ENCODE results near the gene DCAF6.

Gene DCAF6

DNA sequence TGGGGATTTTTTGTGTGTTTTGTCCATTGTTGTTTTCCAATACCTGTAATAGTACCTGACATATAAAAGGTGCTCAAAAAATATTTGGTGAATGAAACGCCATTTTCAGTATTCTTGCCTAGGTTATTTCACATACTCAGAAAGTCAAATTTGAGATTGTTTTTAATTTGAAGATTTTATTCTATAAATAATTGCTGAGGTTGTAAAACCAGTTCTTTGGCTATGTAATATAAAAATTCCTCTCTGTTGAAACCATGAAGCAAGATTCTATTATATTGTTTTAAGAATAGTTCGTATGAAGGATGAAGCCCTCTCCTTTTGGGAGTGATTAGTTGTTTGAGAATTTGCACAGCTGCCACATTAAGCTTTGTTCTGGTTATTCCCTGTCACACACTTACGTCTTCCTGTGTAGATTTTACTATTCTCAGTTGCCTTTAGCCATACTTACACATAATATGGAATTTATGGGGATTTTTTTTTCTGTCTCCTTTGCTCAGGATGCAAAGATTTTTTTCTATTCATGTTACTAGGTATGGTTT lies 60.6 kb downstream of the DCAF6 start:
- no peak for TF ChIP-seq POLR2A (IDR thresholded peaks at IDR 0.05; ENCODE audit: low read length)
- TF ChIP-seq GATA1 (IDR thresholded peaks at IDR 0.05; ENCODE audit: low read depth, low read length), result no peak
- DNase-seq, result no peak

DNA sequence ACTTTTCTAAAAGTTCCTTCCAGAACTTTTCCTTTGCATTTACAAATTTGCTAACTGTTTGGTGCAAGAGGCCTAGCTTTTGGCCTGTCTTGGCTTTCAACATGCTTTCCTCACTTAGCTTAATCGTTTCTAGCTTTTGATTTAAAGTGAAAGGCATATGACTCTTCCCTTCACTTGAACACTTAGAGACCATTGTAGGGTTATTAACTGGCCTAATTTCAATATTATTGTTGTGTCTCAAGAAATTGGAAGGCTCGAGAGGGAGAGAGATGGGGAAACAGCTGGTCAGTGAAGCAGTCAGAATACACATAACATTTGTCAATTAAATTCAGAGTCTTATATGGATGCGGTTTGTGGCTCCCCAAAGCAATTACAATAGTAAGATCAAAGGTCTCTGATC lies 63.4 kb downstream of the DCAF6 start:
- no peak for DNase-seq
- no peak for TF ChIP-seq POLR2A (IDR thresholded peaks at IDR 0.05; ENCODE audit: low read length)
- TF ChIP-seq GATA1 (IDR thresholded peaks at IDR 0.05; ENCODE audit: low read depth, low read length), result no peak

GRCh38 chr1:168000656-168001055 lies 64.2 kb downstream of the DCAF6 start:
- DNase-seq, result no peak
- TF ChIP-seq GATA1 (IDR thresholded peaks at IDR 0.05; ENCODE audit: low read depth, low read length) (no peak), POLR2A (IDR thresholded peaks at IDR 0.05; ENCODE audit: low read length) (no peak)

DNA sequence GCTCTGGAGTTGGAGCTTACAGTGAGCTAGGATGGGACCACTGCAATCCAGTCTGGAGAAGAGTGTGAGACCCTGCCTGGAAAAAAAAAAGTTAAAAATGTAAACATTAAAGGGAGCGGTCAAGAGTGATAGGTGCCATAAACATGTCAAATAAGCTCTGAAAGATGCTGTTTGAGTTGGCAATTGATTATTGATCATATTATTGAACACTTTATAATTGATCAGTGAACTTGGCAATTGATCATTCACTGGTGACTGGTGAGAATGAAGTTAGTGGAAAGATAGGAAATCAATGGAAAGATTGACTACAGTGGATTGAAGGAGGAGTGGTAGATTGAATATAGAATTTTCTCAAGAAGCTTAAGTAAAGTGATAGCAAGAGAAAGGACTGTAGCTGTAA lies 64.7 kb downstream of the DCAF6 start:
- DNase-seq, result no peak
- TF ChIP-seq POLR2A (IDR thresholded peaks at IDR 0.05; ENCODE audit: low read length), result no peak
- no peak for TF ChIP-seq GATA1 (IDR thresholded peaks at IDR 0.05; ENCODE audit: low read depth, low read length)

GRCh38 chr1:168004531-168004930 lies 68.0 kb downstream of the DCAF6 start:
- peak; percentile 44 to 80 for DNase-seq
- TF ChIP-seq POLR2A (IDR thresholded peaks at IDR 0.05; ENCODE audit: low read length) (no peak), GATA1 (IDR thresholded peaks at IDR 0.05; ENCODE audit: low read depth, low read length) (no peak)

GRCh38 chr1:168005529-168005928 lies 69.0 kb downstream of the DCAF6 start:
- TF ChIP-seq GATA1 (IDR thresholded peaks at IDR 0.05; ENCODE audit: low read depth, low read length) (no peak), POLR2A (IDR thresholded peaks at IDR 0.05; ENCODE audit: low read length) (no peak)
- no peak for DNase-seq

- TF ChIP-seq POLR2A (IDR thresholded peaks at IDR 0.05; ENCODE audit: low read length), result no peak
- no peak for TF ChIP-seq GATA1 (IDR thresholded peaks at IDR 0.05; ENCODE audit: low read depth, low read length)
- DNase-seq, result peak in 1 of 2 experiments; percentile 18
Observed at GRCh38 chr1:168007691-168008090, 71.2 kb downstream of the DCAF6 start.

GRCh38 chr1:168008595-168008994 lies 72.1 kb downstream of the DCAF6 start:
- peak; percentile 43 to 59 for DNase-seq
- TF ChIP-seq GATA1 (IDR thresholded peaks at IDR 0.05; ENCODE audit: low read depth, low read length), result no peak

DNA sequence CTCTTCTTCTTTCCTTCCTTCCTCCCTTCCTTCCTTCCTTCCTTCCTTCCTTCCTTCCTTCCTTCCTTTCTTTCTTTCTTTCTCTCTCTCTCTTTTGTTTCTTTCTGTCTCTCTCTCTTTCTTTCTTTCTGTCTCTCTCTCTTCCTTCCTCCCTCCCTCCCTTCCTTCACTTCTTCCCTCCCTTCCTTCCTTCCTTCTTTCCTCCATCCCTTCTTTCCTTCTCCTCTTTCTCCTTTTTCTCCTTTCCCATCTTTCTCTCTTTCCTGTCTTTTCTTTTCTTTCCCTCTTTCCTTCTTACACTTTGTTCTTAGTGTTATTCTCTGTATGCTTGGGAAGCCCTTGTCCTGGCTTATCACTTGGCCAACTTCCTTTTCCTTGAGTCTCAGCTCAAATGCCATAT lies 72.8 kb downstream of the DCAF6 start:
- DNase-seq, result no peak
- TF ChIP-seq POLR2A (IDR thresholded peaks at IDR 0.05; ENCODE audit: low read length), result no peak
- no peak for TF ChIP-seq GATA1 (IDR thresholded peaks at IDR 0.05; ENCODE audit: low read depth, low read length)

DNA sequence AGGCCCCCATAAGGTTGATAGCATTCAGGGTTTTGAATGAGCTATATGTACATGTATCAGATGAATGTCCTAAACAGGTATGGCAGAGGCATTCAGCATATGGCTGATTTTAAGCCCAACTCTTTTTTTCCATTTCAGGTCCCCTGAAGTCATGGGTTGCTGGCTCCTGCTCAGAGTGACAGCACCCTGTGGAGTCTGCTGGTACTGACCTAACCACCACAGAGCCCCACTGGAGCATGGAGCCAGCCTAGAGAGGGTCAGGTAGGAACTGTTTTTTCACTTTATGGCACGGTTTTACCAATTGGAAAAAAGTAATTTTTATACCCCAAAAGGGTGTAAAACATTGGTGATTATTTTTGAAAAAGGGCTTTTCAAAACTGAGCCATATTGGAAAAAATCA lies 82.9 kb downstream of the DCAF6 start:
- peak; percentile 11 to 16 for DNase-seq
- no peak for TF ChIP-seq POLR2A (IDR thresholded peaks at IDR 0.05; ENCODE audit: low read length)
- no peak for TF ChIP-seq GATA1 (IDR thresholded peaks at IDR 0.05; ENCODE audit: low read depth, low read length)

DNA sequence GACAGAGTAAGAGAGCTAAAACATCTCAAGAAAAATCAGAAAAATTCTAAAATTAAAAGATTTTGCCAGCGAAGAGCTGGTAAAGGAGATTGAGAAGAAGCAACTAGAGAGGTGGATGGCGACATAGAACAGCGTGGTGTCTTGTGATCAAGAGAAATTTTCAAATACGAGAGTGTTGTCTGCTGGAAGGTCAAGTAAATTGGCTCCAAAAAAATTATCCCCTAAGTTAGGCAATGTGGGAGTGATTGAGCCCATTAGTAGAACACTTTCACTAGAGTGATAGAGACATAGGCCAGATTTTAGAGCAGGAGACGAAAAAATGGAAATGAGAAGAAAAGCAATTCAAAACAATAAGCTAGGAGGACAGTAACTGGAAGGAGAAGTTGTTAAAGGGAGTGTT lies 94.7 kb downstream of the DCAF6 start:
- no peak for DNase-seq
- TF ChIP-seq GATA1 (IDR thresholded peaks at IDR 0.05; ENCODE audit: low read depth, low read length), result no peak
- TF ChIP-seq POLR2A (IDR thresholded peaks at IDR 0.05; ENCODE audit: low read length), result no peak

DNA sequence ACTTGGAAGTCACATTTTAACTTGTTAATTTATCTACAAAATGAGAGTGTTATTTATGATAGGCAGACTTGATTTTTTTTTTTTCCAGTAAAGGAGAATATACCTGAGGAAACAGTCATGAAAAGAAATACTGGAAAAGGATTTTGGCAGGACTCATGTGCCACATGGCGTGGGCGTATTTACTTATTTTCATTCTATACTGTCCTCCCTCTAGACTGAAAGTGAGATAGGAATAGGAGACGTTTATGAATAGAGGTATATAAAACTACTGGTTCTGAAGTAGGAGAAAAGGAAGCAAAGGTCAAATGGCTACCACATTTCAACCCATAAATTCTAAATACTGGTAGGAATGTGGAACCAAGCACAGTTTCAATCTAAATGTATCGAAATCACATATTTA lies 95.1 kb downstream of the DCAF6 start:
- TF ChIP-seq GATA1 (IDR thresholded peaks at IDR 0.05; ENCODE audit: low read depth, low read length) (no peak), POLR2A (IDR thresholded peaks at IDR 0.05; ENCODE audit: low read length) (no peak)
- DNase-seq, result no peak

DNA sequence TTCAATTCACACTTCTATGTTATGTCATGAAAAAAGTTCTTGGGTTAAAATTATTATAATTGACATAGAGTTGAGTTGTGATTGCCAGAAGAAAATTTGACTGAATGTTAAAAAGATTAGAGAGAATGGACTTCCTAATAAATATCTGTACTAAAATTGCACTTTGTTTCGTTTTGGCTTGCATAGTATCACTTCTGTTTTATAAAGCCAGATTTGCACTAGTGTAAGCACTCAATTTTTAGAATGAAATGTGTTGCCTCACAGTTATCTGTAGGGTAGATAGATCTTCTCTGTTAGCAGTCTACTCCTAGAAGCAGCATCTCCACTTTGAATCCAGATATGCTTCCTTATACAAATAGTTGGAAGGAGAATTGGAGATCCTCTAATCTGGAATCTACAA lies 95.5 kb downstream of the DCAF6 start:
- DNase-seq, result no peak
- TF ChIP-seq GATA1 (IDR thresholded peaks at IDR 0.05; ENCODE audit: low read depth, low read length) (no peak), POLR2A (IDR thresholded peaks at IDR 0.05; ENCODE audit: low read length) (no peak)

DNA sequence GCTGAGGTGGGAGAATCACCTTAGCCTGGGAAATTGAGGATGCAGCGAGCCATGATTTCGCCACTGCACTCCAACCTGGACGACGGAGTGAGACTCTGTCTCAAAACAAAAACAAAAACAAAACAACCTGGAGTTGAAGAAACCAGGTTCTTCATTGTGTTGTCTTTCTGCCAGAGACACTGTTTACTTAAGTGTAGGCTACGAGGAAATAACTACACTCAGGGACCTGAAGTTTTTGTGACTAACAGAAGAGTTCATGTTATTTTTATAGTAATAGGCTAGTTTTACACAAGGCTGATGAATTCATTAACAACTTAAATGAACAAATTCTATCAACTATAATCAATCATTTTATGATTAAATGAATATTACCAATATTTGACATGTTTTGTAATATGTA lies 98.9 kb downstream of the DCAF6 start:
- no peak for DNase-seq
- TF ChIP-seq POLR2A (IDR thresholded peaks at IDR 0.05; ENCODE audit: low read length) (no peak), GATA1 (IDR thresholded peaks at IDR 0.05; ENCODE audit: low read depth, low read length) (no peak)

GRCh38 chr1:168042362-168042761 lies 105.9 kb downstream of the DCAF6 start:
- no peak for DNase-seq
- TF ChIP-seq GATA1 (IDR thresholded peaks at IDR 0.05; ENCODE audit: low read depth, low read length), result no peak
- no peak for TF ChIP-seq POLR2A (IDR thresholded peaks at IDR 0.05; ENCODE audit: low read length)

- DNase-seq, result no peak
- TF ChIP-seq POLR2A (IDR thresholded peaks at IDR 0.05; ENCODE audit: low read length), result no peak
- no peak for TF ChIP-seq GATA1 (IDR thresholded peaks at IDR 0.05; ENCODE audit: low read depth, low read length)
Observed at GRCh38 chr1:168045311-168045710, 108.8 kb downstream of the DCAF6 start.
